Astrocyte of the cerebellum (primary cell): Measurements from ENCODE around the gene TNRC6B.

Experiments
- DNase-seq: peaks from one replicate; pipeline ENCODE4 v3.0.0-alpha.2; 2011; ENCODE audit warnings: low read depth
- H3K4me3 ChIP-seq: 2 replicates; pipeline ENCODE4 v1.5.1; 2011; ENCODE audit warnings: mild to moderate bottlenecking, low read depth, low read length, moderate library complexity
- in situ Hi-C: cut with HindIII; loops from 2 replicates; pipeline ENCODE4 v1.10.0; 2017; ENCODE audit warnings: low sequenced_read_pairs
- TF ChIP-seq, protein P1 (sequence below): IDR thresholded peaks from 2 replicates; pipeline ENCODE4 v1.5.1; 2012; ENCODE audit warnings: low read length, low read depth, moderate library complexity, mild to moderate bottlenecking; ENCODE audit errors: missing control alignments

Gene TNRC6B

GRCh38 chr22:40323681-40324171, 146.0 kb downstream of the TNRC6B start:
- TF ChIP-seq, protein P1, sequence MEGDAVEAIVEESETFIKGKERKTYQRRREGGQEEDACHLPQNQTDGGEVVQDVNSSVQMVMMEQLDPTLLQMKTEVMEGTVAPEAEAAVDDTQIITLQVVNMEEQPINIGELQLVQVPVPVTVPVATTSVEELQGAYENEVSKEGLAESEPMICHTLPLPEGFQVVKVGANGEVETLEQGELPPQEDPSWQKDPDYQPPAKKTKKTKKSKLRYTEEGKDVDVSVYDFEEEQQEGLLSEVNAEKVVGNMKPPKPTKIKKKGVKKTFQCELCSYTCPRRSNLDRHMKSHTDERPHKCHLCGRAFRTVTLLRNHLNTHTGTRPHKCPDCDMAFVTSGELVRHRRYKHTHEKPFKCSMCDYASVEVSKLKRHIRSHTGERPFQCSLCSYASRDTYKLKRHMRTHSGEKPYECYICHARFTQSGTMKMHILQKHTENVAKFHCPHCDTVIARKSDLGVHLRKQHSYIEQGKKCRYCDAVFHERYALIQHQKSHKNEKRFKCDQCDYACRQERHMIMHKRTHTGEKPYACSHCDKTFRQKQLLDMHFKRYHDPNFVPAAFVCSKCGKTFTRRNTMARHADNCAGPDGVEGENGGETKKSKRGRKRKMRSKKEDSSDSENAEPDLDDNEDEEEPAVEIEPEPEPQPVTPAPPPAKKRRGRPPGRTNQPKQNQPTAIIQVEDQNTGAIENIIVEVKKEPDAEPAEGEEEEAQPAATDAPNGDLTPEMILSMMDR = no peak
- in situ Hi-C loops = no loop called here
- no peak overlapping the region for H3K4me3 ChIP-seq
- DNase-seq = no peak

DNA sequence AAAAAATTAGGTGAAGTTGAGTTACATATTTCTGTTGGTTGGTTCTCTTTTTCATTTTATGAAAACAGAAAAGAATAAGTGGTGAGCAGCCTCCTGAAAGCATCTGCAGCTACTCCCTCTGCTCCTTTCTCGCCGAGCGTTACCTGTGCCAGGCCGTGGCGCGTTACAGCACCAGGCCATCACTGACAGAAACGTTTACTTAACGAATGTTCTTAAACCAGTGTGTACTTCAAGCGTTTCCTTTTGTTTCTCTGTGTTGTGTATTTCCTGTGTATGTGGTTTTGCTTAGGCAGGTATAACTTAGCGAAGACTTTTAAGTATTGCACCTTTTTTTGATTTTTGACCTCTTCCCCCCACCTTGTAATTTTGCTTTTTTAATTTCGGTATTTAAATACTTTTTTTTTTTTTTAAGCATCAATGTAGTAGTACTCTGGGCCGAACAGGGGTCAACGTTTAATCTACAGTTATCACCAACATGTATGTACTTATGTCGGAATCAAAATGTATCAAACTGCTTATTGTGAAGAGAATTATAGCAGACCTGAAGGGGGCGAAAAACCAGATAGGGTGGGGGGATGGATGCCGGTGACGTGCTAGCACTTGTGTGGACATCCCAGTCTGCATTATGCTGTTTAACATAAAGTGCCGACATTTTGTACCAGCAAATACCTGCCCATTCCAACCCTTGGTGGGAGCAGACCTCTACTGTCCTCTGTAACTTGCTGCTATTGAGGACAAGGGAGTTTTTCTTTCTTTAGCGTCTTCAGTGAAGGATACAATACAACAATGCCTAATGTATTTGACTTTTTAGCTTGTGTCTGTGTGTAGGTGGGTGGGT, 147.0 kb downstream of the TNRC6B start:
- no peak overlapping the region for H3K4me3 ChIP-seq
- DNase-seq = no peak
- TF ChIP-seq, protein P1 = no peak
- in situ Hi-C loops = loop anchor here (5.0 kb wide), 1 partner anchor 32 kb away; no protein-coding TSS in a partner anchor

- in situ Hi-C loops = loop anchor here (5.0 kb wide), 1 partner anchor 33 kb away; no protein-coding TSS in a partner anchor
- no peak for DNase-seq
- no peak overlapping the region for H3K4me3 ChIP-seq
- TF ChIP-seq, protein P1 = no peak
These were observed 147.6 kb downstream of the TNRC6B start for GRCh38 chr22:40325315-40325714.

DNA sequence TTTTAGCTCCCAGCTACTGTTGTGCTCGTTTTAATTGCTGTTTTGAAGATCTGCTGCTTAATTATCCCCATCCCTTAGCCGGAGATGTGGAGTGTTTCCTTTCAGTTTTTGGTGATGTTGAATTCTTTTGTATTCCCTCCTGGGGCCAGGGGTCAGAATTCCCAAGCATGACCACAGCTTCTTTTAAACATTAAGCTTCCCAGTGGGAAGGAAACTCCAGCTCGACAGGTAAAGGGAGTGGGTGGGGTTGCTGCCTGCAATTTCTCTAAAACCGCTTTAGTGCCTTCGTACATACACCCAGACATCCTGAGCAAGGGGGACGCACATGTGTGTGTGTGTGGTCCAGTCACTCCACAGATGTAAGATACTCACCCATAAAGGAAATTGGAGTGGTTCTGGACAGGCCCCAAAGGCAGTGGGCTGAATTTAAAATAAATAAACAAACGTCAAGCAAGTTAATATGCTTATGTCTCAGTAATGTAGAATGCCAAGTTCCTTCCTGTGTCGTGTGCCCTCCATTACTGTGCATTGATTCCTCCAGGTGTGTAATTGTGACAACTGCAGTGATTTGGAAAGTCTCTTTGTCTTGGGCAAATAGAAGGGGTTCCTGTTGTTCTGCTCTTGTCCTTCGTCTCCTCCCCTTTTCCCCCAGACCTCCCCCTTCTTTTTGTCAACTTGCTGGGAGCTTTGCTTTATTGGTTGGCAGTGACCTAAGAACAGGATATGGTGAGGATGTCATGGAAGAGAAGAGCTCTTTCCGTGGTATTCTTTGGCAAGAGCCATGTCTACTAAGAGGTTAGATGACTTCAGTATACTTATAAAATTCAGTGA, 149.4 kb downstream of the TNRC6B start:
- in situ Hi-C loops = loop anchor here (5.0 kb wide), 1 partner anchor 35 kb away; no protein-coding TSS in a partner anchor
- TF ChIP-seq, protein P1 = no peak
- DNase-seq = peak; percentile 23
- no peak overlapping the region for H3K4me3 ChIP-seq

DNA sequence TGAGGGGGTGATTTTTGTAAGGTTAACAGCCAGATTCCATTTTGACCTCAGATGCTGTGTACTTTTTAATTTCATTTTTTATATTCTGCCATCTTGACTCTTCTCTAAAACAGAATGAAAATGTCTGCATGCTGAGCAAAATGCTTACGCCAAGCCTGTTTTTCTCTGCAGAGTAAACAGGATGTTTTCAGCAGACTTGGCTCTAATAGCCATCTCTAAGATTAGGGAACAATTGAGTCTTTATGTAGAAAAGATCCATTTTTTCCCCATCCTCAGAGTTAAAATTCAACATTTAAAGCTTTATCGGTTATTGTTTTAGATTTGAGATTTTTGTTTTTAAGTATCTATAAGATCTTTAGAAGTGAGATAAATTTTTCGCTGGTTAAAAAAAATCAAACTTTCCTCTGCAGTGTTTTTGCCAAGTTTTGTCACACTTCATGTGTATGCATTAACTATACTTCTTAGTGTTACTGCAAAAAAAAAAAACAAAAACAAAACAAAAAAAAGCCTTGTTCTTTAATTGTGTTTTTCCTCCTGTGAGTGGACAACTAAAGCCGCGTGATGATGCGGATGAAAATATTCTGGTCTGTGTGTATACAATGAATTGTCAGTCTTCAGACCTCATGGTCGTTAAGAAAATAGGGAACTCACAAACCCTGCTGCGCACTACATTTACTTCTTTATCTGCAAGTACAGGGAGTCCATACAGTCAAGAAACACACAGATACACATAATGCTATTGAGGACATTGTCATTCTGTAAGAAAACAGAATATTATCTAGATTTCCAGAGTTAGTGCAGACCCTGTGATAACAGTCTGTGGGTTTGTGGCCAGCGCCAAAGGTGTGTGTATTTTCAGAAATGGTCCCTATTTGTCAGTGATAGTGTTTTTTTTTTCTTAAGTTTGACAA, 151.1 kb downstream of the TNRC6B start:
- DNase-seq = no peak
- in situ Hi-C loops = loop anchor here (5.0 kb wide), 1 partner anchor 36 kb away; no protein-coding TSS in a partner anchor
- no peak overlapping the region for H3K4me3 ChIP-seq

More for the DNA sequence above, 151.1 kb downstream of the TNRC6B start:
- TF ChIP-seq, protein P1 = no peak
